Kidney (tissue), 14 donors: Measurements from ENCODE around the gene NFX1. TPM values are rescaled to one million over a fixed set of nuclear protein-coding genes. Genes with fewer than 3 reads are reported as not detected.

Experiments used
- DNase-seq, 5 donors: peaks; one replicate each; pipeline ENCODE4 v3.0.0-alpha.2; 2013 to 2020
- FAIRE-seq: peaks from 2 replicates; lab custom pipeline; 2012; peaks lifted over from hg19 to GRCh38; lab: Jason Lieb, UNC
- H3K27ac ChIP-seq, 2 donors: one replicate each; pipeline ENCODE4 v1.7.0; 2013; ENCODE audit warnings: low read depth in 2 of 2, low read length in 2 of 2, inconsistent platforms in 1 of 2
- H3K27me3 ChIP-seq: one replicate; pipeline ENCODE4 v1.7.1; 2013; ENCODE audit warnings: low read length, inconsistent platforms; ENCODE audit not compliant: control insufficient read depth, insufficient read depth
- H3K36me3 ChIP-seq, 3 donors: one replicate each; pipeline versions ENCODE4 v1.7.0 to v1.7.1; 2013; ENCODE audit warnings: low read length in 3 of 3, control low read depth in 1 of 3, inconsistent platforms in 1 of 3; ENCODE audit not compliant: insufficient read depth in 3 of 3, control insufficient read depth in 2 of 3
- H3K4me1 ChIP-seq, 3 donors: one replicate each; pipeline versions ENCODE4 v1.7.0 to v1.7.1; 2013; ENCODE audit warnings: low read length in 3 of 3, inconsistent platforms in 1 of 3, low read depth in 1 of 3; ENCODE audit not compliant: control insufficient read depth in 2 of 3, insufficient read depth in 2 of 3
- H3K4me3 ChIP-seq, 3 donors: one replicate each; pipeline versions ENCODE4 v1.7.0 to v1.8.1; 2013; ENCODE audit warnings: low read length in 3 of 3, control low read depth in 1 of 3, inconsistent platforms in 1 of 3
- H3K9ac ChIP-seq, 3 donors: one replicate each; pipeline versions ENCODE4 v1.7.0 to v1.7.1; 2013; ENCODE audit warnings: low read length in 3 of 3, control low read depth in 1 of 3, inconsistent platforms in 1 of 3
- H3K9me3 ChIP-seq, 3 donors: one replicate each; pipeline versions ENCODE4 v1.7.0 to v1.7.1; 2013; ENCODE audit warnings: low read length in 3 of 3, control low read depth in 1 of 3, inconsistent platforms in 1 of 3; ENCODE audit not compliant: control insufficient read depth in 2 of 3, insufficient read depth in 1 of 3
- intact Hi-C: fragments of 100-400 bp; cut with DNase I; formaldehyde crosslinking; loops from one replicate; pipeline ENCODE4 v1.11.1; 2022
- polyA plus RNA-seq: library from polyadenylated mRNA; stranded (reverse); fragments of 350-450 nt; fragmentation: Illumina TruSeq; extraction: RNeasy Lipid Tissue Mini Kit (QIAGEN cat#74804); gene quantifications from one replicate; pipeline ENCODE4 v1.2.3, GENCODE V29; 2014; ENCODE audit warnings: low read depth, low replicate concordance; ENCODE audit not compliant: insufficient read depth
- total RNA-seq: library from RNA; stranded (reverse); fragmentation: NEBNext Ultra II Directional; extraction: Animal tissue kit (Norgen Biotek cat#: 25700); gene quantifications from one replicate; pipeline ENCODE4 v1.2.1, GENCODE V29; 2021
- TF ChIP-seq, protein P1 (sequence below): IDR thresholded peaks from 3 replicates; pipeline ENCODE4 v1.5.1; 2012; ENCODE audit warnings: mild to moderate bottlenecking, moderate library complexity, borderline replicate concordance; ENCODE audit not compliant: insufficient read depth; ENCODE audit errors: extremely low read depth
- donor health status: control.
- donor health status: control.
- donor health status: control.
- donor health status: control.
- donor health status: control.
- donor health status: DM: yes; HTN: yes; CAD: no.
- donor health status: Normal renal cell carcinoma (clear cell type).

The NFX1 gene
- total and polyA plus RNA-seq, 2 donors from 2014 or later, result 12.2 to 46.3 TPM

DNA sequence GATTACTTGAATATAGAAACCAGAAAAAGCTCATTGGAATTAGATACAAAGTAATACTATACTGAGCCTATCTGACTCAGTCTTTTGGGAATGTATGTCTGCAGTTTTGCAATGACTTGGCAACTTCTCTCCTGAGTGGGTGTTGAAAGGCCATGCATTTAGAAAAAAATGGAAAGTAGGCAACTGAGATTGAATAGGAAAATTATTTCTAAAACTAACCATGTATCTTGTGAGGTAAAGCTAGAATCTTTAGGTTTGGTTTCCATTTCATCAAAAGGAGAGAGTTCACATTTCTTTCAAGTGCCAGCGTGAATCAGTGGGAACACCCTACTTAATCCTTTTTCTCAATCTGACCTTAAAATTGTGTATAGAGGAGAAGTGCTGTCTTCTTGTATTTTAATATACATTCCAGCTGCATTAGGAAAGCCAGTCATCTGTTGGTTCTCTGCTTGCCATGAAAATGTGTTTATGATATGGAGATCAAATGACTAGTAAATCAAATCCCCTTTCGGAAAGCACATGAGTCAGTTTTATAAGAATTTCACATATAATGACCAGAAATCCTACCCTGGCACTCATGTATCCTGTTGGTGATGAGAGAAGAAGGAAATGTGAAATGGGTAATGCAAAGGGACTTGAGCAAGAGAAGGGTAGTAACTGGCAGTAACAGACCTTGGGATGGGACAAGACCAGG is 30.4 kb downstream of the NFX1 start:
- FAIRE-seq, result no peak
- intact Hi-C loops, result no loop called here
- DNase-seq, result no peak
- Histone ChIP-seq H3K9me3 (no peaks in the 10 kb centered on the region), H3K9ac (no peak overlapping the region), H3K27ac (no peak overlapping the region), H3K36me3 (peaks cover 5 to 51% (median 33%) of the 10 kb centered on the region in 3 donors), H3K27me3 (no peaks in the 10 kb centered on the region), H3K4me3 (no peak overlapping the region), H3K4me1 (no peaks in the 10 kb centered on the region)
- TF ChIP-seq, protein P1, sequence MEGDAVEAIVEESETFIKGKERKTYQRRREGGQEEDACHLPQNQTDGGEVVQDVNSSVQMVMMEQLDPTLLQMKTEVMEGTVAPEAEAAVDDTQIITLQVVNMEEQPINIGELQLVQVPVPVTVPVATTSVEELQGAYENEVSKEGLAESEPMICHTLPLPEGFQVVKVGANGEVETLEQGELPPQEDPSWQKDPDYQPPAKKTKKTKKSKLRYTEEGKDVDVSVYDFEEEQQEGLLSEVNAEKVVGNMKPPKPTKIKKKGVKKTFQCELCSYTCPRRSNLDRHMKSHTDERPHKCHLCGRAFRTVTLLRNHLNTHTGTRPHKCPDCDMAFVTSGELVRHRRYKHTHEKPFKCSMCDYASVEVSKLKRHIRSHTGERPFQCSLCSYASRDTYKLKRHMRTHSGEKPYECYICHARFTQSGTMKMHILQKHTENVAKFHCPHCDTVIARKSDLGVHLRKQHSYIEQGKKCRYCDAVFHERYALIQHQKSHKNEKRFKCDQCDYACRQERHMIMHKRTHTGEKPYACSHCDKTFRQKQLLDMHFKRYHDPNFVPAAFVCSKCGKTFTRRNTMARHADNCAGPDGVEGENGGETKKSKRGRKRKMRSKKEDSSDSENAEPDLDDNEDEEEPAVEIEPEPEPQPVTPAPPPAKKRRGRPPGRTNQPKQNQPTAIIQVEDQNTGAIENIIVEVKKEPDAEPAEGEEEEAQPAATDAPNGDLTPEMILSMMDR, result no peak

DNA sequence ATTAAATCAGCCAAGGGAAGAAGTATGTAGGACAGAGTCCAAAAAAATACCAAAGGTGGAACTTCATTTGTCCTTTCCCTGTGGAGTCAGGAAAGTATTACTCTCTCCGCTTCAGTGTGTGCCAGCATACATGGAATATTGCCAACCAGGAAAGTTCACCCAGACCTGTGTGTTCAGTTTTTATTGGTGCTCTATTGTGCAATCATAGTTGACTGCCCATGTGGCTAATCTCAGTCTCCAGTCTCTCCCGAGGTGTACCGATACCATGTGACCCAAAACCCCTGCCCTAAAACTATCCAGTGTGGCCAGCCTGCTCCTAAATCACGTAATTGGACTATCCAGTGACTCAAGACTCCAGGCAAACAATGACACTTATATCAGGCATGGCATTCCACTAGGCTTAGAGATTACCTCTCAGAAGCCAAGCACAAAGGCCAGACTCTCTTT is 38.8 kb downstream of the NFX1 start:
- no peaks in the 10 kb centered on the region for H3K27me3 ChIP-seq
- TF ChIP-seq, protein P1, result no peak
- intact Hi-C loops, result no loop called here
- no peaks in the 10 kb centered on the region for H3K9me3 ChIP-seq
- peak; percentile 86 for FAIRE-seq
- peak overlapping the region; percentile 51 to 91 for H3K27ac ChIP-seq
- H3K36me3 ChIP-seq, result peaks cover 2 to 7% (median 3%) of the 10 kb centered on the region in 3 donors
- peak in 2 of 5 donors; percentile 3 to 55 for DNase-seq
- H3K9ac ChIP-seq, result no peak overlapping the region
- peaks cover 0 to 12% (median 4%) of the 10 kb centered on the region in 3 donors for H3K4me1 ChIP-seq
- no peak overlapping the region for H3K4me3 ChIP-seq

DNA sequence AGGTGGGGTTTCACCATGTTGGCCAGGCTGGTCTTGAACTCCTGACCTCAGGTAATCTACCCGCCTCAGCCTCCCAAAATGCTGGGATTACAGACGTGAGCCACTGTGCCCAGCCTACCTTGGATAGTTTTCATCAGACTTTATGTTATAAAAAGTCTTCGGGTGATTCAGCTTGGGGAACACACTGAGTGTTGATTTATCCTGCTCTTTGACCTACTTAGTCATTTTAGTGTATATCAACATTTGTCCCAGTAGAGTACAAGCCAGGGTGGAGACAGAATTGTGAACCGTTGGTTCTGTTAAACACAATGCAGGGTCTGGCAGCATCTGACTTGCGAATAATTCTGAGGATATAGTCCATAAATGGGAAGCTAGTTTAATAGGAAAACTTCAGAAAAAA is 39.7 kb downstream of the NFX1 start:
- peaks cover 2 to 12% (median 8%) of the 10 kb centered on the region in 3 donors for H3K36me3 ChIP-seq

More for the DNA sequence above, 39.7 kb downstream of the NFX1 start:
- TF ChIP-seq, protein P1, result no peak
- Histone ChIP-seq H3K4me3 (no peak overlapping the region), H3K27ac (peak overlapping the region; percentile 33 to 75), H3K27me3 (no peaks in the 10 kb centered on the region), H3K9me3 (no peaks in the 10 kb centered on the region), H3K4me1 (peaks cover 0 to 12% (median 4%) of the 10 kb centered on the region in 3 donors), H3K9ac (no peak overlapping the region)
- intact Hi-C loops, result no loop called here
- DNase-seq, result no peak
- FAIRE-seq, result no peak
